A204.1 (cell line): ENCODE measurements around the gene SLC25A19.
"Not testable (repeated sequence)": the region's sequence is repeated elsewhere in the genome, so short reads cannot be mapped to it uniquely, and the experiment has no call there.

Experiments used
- FAIRE-seq: peaks from 2 replicates; lab custom pipeline; 2012; peaks lifted over from hg19 to GRCh38; lab: Jason Lieb, UNC

Gene SLC25A19

DNA sequence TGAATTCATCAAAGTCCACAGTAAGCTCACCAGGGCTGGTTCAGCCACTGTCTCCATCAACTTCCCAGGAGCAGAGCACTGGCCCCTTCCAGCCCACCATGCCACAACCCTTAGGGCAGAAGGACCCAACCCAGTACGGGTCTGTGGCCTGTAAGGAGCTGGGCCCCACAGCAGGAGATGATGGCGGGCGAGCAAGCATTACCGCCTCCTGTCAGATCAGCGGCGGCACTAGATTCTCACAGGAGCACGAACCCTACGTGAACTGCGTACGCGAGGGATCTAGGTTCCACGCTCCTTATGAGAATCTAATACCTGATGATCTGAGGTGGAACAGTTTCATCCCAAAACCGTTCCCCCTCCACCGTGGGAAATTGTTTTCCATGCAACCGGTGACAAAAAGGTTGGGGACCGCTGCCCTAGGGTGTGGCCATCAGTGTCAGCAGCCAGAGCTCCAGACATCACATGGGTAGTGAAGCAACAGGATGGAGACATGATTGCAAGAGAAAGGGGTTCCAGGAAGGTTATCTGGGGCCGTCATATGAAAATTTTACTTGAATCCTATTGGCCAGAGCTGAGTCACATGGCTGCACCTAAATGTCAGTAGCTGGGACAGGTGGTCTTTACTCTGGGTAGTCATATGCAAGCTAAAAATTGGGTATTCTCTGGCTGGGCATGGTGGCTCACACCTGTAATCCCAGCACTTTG, 12.4 kb upstream of the SLC25A19 start:
- FAIRE-seq = no peak

DNA sequence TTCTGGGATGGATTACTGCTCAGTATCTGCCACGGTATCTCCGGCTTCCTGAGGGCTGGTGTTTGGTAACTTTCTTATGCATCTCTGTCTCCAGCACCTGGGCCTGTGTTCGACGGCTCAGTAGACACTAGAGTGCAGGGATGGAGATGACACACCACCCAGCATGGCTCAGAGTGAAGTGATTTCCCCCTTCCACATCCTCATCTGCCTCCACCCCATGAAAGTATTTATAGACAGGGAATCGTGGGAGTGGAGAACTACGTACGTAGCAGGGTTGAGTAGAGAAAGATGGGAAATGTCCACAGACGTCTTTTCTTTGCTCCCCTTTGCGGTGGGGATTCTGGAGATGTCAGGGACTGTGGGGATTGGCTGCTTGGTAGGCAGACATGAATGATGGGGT, 11.8 kb upstream of the SLC25A19 start:
- FAIRE-seq = no peak

DNA sequence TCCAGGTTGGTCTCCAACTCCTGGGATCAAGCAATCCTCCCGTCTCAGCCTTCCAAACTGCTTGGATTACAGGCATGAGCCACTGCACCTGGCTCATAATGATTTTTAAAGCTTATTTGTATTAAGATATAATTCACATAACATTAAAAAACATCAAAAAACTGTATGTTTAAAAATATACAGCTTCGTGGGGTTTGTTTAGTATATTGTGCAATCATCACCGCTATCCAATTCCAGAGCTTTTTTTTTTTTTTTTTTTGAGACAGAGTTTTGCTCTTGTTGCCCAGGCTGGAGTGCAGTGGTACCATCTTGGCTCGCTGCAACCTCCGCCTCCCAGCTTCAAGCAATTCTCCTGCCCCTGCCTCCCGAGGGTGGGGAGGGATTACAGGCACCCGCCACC, 11.0 kb upstream of the SLC25A19 start:
- no peak for FAIRE-seq

DNA sequence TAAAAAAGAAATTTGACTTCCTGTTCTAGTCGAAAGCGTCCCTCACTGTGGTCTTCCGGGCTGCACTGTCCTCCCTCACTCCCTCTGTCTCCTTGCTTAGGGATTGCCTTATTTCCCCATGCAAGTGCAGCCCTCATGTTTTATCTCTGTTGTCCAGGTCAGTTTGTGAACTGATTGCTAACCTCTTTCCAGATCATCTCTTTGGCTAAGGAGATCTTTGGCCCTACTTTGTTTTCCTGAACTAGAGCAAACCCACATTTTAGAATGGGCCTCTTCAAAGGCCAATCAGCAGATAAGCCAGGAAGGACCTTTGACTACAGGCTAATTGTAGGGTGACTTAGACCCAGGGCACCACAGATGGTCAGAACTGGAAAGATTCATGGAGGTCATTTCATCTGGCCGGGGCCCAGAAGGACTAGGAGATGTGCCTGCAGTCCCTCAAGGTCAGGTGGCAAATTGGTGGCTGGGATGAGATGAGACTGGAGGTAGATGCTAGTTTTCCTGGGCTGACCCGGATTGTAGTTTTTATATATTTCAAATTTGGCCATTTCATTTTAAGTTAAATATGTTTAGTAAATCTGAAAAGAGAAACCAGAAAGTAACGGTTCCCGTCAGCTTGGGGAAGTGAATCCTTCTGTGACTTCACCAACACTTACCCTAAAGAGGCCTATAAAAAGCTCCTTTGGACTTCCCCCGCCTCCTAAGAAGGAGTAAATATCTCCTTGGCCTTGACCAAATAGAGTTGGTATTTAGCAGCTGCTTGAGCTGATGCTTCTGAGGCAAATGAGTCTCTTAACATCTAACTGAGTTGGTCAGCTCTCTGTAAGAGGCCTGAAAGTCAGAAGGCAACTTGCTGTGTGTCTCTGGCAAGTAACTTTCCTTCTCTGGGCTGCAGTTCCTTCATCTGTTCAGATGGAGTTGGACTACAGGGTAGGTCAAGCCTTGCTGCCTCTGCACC, 6.2 kb upstream of the SLC25A19 start:
- FAIRE-seq = no peak

DNA sequence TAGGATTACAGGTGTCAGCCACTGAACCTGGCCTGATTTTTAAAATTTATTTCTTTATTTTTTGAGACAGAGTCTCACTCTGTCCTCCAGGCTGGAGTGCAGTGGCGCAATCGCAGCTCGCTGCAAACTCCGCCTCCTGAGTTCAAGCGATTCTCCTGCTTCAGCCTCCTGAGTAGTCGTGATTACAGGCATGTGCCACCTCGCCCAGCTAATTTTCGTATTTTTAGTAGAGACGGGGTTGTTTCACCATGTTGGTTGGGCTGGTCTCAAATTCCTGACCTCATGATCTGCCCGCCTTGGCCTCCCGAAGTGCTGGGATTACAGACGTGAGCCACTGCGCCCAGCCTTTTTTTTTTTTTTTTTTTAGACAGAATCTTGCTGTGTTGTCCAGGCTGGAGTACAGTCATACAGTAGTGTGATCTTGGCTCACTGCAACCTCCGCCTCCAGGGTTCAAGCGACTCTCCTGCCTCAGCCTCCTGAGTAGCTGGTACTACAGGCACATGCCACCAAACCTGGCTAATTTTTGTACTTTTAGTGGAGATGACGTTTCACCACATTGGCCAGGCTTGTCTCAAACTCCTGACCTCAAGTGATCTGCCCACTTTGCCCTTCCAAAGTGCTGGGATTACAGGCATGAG, 3.7 kb upstream of the SLC25A19 start:
- not testable (repeated sequence) for FAIRE-seq

DNA sequence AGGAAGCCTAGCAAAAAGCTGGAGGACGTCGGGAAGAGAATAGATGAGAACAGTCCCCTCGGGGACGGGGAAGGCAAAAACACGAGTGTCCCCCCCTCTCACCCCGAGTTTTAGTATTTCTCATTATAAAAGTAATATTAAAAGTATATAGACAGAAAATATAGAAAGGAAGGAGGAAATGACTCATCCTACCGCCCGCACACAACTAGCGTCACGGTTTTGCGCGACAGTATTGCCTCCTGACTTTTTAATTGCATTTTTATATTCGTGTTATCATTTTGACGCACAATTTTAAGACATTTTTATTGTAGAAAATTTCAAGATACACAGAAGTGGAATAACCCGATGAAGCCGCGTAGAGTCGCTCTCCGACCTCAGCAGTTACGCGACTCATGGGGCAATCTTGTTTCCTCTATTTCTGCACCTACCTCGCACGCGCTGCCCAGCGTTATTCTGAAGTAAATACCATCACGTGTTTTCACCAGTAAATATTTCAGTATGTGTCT, 652 bp upstream of the SLC25A19 start:
- FAIRE-seq = no peak

DNA sequence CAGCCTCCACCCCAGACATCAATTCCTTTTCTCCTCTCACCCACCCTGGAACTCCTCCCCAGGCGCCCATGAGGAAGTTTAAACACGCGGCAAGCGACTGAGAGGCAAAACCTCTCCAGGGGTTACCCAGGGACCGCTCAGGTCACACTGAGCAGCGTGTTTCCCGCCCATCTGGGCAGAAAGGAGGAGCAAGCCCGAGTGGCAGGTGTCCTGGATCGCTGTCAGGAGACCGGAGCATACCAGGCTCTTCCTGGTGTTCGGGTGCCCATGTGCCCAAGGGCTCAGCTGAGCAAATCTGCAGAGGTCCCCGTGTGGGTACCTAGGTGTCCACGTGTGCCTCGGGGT, 491 bp downstream of the SLC25A19 start:
- no peak for FAIRE-seq

DNA sequence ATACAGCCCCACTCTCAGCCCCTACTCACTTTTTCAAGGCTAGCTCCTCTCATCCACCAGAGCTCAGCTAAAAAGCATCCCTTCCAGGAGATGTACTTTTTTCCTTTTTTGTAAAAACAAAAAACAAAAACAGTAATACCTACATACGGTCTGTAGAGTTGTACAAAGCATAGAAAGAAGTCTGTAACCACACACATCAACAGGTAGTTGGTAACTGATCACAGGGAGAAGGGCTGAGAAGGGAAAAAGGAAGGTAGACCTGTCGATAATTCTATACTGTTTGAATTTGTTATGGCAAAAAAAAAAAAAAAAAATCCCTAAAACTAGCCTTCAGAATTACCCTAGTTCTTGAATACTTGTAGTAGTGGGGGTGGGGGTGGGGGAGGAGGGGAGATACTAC, 874 bp downstream of the SLC25A19 start:
- FAIRE-seq = no peak

DNA sequence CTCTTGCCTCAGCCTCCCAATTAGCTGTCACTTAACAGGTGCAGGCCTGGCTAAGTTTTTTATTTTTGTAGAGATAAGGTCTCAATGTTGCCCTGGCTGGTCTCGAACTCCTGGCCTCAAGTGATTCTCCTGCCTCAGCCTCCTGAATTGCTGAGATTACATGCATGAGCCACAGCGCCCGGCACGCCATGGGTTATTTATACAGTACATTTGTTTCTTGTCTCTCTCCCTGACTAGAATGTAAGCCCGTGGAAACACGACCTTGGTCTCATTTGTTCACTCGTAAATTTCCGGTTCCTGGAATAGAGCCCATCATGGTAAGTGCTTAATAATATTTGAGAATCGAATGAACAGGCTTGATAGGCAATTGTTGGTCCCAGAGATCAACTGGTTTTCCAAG, 2.0 kb downstream of the SLC25A19 start:
- no peak for FAIRE-seq

DNA sequence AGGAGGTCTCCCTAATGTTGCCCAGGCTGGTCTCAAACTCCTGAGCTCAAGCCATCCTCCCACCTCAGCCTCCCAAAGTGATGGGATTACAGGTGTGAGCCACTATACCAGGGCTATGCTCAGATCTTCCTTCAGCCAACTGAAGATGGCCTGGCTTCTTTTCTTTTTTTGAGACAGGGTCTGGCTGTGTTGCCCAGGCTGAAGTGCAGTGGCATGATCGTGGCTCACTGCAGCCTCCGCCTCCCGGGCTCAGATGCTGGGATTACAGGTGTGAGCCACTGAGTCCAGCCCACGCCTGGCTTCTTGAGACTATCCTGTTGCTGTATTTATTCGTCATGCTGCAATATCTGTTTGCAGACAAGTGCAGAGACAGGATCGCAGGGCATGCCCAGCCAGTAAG, 4.1 kb downstream of the SLC25A19 start:
- no peak for FAIRE-seq

DNA sequence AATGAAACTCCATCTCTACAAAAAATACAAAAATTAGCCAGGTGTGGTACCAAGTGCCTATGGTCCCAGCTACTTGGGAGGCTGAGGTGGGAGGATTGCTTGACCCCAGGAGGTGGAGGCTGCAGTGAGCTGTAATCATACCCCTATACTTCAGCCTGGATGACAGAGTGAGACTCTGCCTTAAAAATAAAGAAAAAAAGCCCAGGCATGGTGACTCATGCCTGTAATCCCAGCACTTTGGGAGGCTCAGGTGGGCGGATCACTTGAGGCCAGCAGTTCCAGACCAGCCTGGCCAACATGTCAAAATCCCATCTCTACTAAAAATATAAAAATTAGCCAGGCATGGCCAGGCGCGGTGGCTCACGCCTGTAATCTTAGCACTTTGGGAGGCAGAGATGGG, 9.0 kb downstream of the SLC25A19 start:
- FAIRE-seq = not testable (repeated sequence)

DNA sequence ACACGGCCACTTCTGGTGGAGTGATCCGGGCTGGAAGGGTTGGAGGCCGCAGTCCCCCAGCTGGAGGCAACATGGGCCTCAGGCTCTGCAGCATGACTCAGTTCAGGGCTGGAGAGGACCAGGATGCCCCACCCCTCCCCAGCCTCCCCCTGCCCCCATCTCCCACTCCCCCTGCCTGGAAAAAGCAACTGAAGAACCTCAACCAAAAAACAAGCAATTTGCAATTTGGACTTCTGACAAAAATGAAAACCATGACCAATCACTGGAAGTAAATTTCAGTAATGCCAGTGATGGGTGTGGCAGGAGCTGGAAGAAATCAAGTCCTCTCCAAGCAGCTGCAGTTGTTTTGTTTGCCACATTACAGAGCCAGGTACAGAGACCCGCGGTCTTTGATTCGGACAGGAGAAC, 11.6 kb downstream of the SLC25A19 start:
- FAIRE-seq = no peak

DNA sequence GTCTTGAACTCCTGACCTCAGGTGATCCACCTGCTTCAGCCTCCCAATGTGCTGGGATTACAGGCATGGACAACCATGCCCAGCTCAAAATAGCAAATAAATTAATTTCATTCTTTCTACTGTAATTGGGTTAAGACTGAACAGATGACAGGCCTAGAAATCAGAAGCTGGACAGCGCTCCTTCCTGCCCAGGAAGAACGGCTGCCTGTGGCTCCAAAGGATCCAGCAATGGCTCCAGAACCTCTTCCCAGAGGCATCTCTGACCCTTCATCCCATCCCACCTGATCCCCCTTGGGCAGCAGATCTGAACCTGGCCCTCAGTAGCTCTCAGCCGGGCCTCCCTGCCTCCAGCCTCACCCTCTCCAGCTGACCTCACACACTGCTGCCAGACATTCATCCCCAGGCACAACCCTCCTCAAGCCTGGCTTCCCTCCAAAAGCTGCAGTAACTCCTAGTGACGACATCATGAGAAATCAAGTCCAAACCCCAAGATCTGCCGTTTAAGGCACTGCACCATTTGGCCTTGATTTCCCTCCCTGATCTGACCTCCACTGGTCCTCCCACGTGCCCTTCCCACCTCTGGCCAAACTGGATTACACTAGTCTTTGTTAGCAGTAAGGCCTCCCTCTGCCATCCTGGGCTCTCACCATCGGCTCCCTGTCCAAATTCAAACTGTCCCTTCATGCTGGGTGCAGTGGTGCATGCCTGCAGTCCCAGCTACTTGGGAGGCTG, 15.1 kb downstream of the SLC25A19 start:
- FAIRE-seq = no peak

DNA sequence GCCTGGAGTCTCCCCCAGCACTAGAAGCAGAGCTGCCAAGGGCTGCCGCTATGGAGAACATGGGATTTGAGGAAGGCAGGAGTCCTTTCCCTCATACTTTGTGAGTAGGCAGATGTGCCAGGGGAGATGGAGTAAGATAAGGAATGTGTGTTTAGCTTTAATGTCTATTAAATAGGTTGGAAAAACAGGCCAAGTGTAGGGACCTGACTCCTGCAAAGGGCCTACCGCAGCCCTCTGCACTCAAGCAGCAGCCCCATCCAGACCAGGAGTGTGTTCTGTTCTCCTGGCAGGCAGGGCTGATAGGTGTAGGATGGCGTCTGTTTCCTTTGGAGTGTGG, 16.4 kb downstream of the SLC25A19 start:
- FAIRE-seq = no peak

DNA sequence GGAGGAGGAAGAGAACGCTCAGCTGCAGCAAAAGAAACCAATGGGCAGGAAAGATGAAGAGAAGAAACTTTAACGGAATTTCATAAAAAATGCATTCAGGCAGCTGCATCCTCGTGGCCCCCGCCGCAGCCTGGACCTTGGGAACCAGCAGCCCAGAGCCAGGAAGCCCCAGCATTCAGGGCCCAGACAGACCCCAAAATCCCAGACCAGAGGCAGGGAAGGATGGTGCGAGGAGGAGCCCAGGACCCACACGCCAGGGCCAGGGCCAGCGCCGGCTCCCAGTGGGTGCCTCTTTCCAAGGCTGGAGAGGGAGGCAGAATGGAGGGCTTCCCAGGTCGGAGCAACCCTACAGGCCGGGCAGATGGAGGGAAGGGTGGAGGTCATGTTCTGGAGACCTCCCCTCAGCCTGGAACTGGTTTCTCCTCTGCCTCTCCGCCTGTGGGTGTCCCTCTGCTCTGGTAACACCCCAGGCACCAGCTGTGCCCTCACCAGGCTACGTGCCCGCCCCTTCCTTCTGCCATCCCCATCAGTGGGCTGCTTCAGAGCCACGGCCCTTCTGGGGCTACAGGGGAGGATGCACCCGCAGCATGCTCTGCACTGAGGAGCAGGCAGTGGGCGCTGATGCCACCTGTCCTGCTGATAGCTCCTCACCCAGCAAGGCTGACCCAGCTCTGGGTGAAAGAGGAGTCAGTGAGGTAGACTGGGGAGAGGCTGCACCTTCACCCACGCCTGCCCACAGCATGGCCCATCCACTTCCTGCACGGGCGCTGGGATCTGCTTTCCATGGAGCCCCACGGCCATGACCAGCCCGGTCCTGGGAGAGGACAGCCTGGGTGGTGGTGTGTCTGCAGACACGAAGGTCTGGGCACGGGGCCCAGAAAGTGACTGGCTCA, 17.0 kb downstream of the SLC25A19 start:
- no peak for FAIRE-seq

DNA sequence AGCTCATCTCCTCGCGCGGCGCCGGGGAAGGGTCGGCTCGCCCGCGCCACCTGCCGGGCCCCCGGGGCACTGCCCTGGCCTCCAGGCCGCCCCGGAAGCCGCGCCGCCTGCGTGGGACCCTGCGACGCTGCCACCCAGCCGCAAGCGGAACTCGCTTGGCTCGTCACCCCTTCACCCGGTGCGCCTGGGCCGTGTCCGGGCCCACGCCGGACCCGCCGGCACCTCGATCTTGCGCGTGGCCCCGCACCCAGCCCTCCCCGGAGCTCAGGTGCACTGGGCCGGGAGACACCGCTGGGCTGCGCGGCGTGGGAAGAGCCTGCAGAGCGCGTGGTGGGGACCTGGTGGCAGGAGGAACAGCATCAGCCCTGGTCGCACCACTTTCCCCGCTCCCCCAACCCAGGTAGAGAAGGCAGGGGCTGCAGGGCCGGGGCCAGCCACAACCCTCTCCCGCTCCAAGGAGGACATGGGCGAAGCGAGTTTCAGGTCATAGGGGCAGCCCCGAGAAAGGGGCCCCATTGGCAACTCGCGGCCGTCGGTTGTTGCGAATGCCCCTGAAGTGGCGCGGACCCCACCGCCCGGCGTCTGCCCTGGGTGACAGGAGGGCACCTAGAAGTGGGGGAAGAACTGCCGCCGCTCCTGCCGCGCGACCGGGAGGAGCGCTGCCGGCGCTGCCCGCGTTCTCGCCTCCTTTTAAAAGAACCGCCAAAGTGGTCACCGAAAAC, 17.8 kb downstream of the SLC25A19 start:
- no peak for FAIRE-seq

DNA sequence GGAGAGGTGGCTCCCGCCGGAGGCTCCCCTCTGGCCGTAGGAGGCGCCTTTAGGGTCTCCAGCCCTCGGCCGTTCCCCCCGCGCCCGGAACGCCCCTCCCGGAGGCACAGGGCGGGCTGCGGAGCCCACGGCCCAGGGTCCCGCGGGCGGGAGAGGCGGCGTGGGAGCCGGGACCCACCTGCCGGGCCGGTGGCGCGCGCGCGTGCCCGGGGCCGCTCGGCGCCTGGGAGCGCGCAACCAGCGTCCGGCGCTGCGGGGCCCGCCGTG, 18.3 kb downstream of the SLC25A19 start, which contains the start of gene MIF4GD:
Gene MIF4GD, minus strand, starts transcription at position 266 of the 267 bp plus-strand sequence. CDS start 1,036 bp downstream, outside the sequence.
- FAIRE-seq = no peak

DNA sequence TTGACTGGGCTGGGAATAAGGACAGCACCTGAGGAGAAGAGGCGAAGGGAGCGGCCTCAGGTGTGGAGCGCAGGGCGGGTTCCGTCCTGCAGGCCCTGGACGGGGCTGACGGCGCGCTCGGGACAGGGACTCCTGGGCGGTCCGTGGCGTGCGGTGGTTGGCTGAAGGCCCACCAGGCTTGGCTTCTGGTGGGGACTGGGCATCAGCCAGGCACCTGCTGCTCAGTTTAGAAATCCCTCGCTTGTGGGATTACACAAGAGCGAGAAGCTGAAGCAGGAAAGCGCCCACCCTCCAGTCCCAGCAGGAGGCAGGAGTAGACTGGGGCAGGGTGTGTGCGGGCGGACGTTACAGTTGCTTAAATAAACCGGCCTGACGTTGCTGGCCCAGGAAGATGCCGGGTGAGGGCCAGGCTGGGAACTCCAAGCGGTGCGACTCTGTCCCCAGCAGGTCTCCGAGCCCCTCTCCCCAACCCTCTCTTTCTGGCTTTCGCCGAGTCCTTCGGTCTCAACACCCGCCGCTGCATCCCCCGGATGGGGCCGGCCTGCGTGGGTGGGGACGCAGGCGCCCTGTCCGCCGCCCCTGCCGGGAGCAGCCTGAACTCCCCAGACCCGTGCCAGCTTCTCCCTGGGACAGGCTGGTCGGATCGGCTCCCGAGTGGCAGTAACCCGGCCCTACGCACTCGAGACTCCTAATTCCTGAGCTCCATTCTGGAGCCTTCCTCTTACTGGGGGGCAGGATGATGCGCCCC, 18.8 kb downstream of the SLC25A19 start:
- no peak for FAIRE-seq

DNA sequence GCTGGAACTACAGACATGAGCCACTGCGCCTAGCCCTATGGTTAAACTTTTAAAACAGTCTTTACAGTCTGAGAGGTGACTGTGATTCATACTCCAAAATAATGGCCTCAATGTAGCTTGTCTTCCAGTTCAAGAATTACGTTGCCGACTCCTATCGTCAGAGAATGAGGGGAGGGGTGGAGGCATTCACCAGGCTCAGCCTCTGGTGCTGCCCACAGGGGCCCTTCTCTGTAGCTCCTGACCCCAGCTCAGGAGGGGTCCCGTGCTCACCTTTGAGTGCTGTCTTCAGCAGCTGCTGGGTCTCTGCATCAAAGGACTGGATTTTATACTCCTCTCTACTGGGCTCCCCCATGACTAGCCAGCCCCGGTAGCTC, 19.4 kb downstream of the SLC25A19 start:
- FAIRE-seq = no peak
